Endothelial cell of umbilical vein (primary cell): ENCODE results near the gene DMD.

Source experiments
- CTCF ChIP-seq, 2 donors: IDR thresholded peaks; 1 replicate in 1 of 2; 2 replicates in 1 of 2; pipeline ENCODE4 v1.5.1; 2011; ENCODE audit warnings: low read length in 2 of 2, mild to moderate bottlenecking in 2 of 2, moderate library complexity in 2 of 2, control low read depth in 1 of 2, inconsistent platforms in 1 of 2, low read depth in 1 of 2; ENCODE audit not compliant: insufficient read depth in 1 of 2; ENCODE audit errors: extremely low read depth in 1 of 2
- EZH2 ChIP-seq: IDR thresholded peaks from 2 replicates; pipeline ENCODE4 v1.6.1; 2012; ENCODE audit warnings: borderline replicate concordance, low read depth, mild to moderate bottlenecking, moderate library complexity, low read length, inconsistent platforms; ENCODE audit not compliant: severe bottlenecking
- FOS ChIP-seq: IDR thresholded peaks from 2 replicates; pipeline ENCODE4 v1.6.1; 2011; ENCODE audit warnings: mild to moderate bottlenecking, low read length, moderate library complexity, borderline replicate concordance; ENCODE audit not compliant: insufficient read depth
- JUN ChIP-seq: IDR thresholded peaks from 2 replicates; pipeline ENCODE4 v1.6.1; 2011; ENCODE audit warnings: borderline replicate concordance, low read depth; ENCODE audit not compliant: insufficient read length, insufficient read depth
- MAX ChIP-seq: IDR thresholded peaks from 2 replicates; pipeline ENCODE4 v1.6.1; 2011; ENCODE audit not compliant: insufficient read depth, insufficient read length
- MYC ChIP-seq: IDR thresholded peaks from one replicate; pipeline ENCODE4 v1.6.1; 2011; ENCODE audit warnings: mild to moderate bottlenecking, low read depth, low read length
- POLR2A ChIP-seq: IDR thresholded peaks from 2 replicates; pipeline ENCODE4 v1.6.1; 2012; ENCODE audit warnings: low read depth, mild to moderate bottlenecking, control low read depth, low read length
- POLR2AphosphoS5 ChIP-seq: IDR thresholded peaks from 2 replicates; pipeline ENCODE4 v1.6.1; 2012; ENCODE audit warnings: low read depth, mild to moderate bottlenecking, control low read depth, low read length, moderate library complexity; ENCODE audit not compliant: insufficient read depth

GRCh38 chrX:32281853-32282252 is 929.5 kb downstream of the DMD start:
- TF ChIP-seq CTCF (IDR thresholded peaks at IDR 0.05; ENCODE audit: extremely low read depth in 1 of 2, insufficient read depth in 1 of 2, low read depth in 1 of 2, low read length in 2 of 2) (no peak), POLR2AphosphoS5 (no peak), JUN (no peak), POLR2A (no peak), EZH2 (no peak), MYC (no peak), MAX (no peak), FOS (no peak)
